Activated CD4-positive, alpha-beta T cell treated with anti-CD3 and anti-CD28 coated beads, Interleukin-2, amount 10 ng/mL, durations not matched to agents 7 days and 5 days (primary cell): Measurements from ENCODE around the gene TMEM184C. TPM values are rescaled to one million over a fixed set of nuclear protein-coding genes. Genes with fewer than 3 reads are reported as not detected.

Source experiments
- CTCF ChIA-PET: fragments of 350-600 bp; sonication (Branson Sonifier 250); formaldehyde crosslinking; loops from one replicate; lab custom pipeline; 2021; ENCODE audit warnings: antibody characterized with exemption; lab: Charles Lee
- POLR2A ChIA-PET: fragments of 350-600 bp; sonication (Branson Sonifier 250); formaldehyde crosslinking; loops from one replicate; lab custom pipeline; 2021; ENCODE audit warnings: antibody characterized with exemption; lab: Charles Lee
- DNase-seq: peaks from one replicate; pipeline ENCODE4 v3.0.0-alpha.2; 2020
- H3K27ac Mint-ChIP-seq: one replicate; pipeline ENCODE4 v1.8.0; 2021; ENCODE audit warnings: mild to moderate bottlenecking, moderate library complexity, mixed read lengths
- H3K27me3 Mint-ChIP-seq: one replicate; pipeline ENCODE4 v1.8.0; 2021; ENCODE audit warnings: mixed read lengths
- H3K36me3 Mint-ChIP-seq: one replicate; pipeline ENCODE4 v1.8.0; 2021; ENCODE audit warnings: low read depth, mixed read lengths
- H3K4me1 Mint-ChIP-seq: one replicate; pipeline ENCODE4 v1.8.0; 2021; ENCODE audit warnings: mixed read lengths
- H3K4me3 Mint-ChIP-seq: one replicate; pipeline ENCODE4 v1.8.0; 2021; ENCODE audit warnings: mild to moderate bottlenecking, moderate library complexity, mixed read lengths
- H3K9me3 Mint-ChIP-seq: one replicate; pipeline ENCODE4 v1.8.0; 2021; ENCODE audit warnings: mixed read lengths
- total RNA-seq, 2 experiments: library from RNA; stranded (reverse); gene quantifications; one replicate each; pipeline ENCODE4 v1.2.3, GENCODE V29; 2021

TMEM184C gene
- total RNA-seq, 2 experiments from 2014 or later: 17.4 to 19.2 TPM

DNA sequence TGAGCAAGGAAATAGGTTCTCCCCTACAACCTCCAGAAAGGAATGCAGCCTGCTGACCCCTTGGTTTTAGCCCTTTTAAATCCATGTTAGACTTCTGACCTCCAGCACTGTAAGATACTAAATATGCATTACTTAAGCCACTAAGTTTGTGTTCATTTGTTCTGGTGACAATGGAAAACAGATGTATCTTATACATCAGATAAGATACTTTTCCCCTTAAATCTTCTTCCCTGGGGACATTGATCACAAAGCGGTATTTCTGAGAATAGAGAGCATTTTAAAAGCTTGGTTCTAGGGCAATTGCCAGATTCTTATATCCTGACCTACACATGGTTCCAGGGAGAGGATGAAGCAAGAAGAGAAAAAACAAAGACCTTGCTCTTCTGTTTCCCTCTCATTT lies 6.5 kb upstream of the TMEM184C start:
- POLR2A ChIA-PET: no interaction called here
- Mint-ChIP-seq H3K9me3 (no peaks in the 10 kb centered on the region), H3K27ac (no peak overlapping the region), H3K4me1 (no peaks in the 10 kb centered on the region), H3K36me3 (peaks cover 2% of the 10 kb centered on the region), H3K4me3 (no peak overlapping the region), H3K27me3 (peaks cover 20% of the 10 kb centered on the region)
- CTCF ChIA-PET: no interaction called here
- DNase-seq: no peak

- Mint-ChIP-seq H3K4me1 (peaks cover 32% of the 10 kb centered on the region), H3K4me3 (peak overlapping the region; percentile 88), H3K27ac (peak overlapping the region; percentile 95), H3K36me3 (peaks cover 11% of the 10 kb centered on the region), H3K27me3 (peaks cover 14% of the 10 kb centered on the region), H3K9me3 (no peaks in the 10 kb centered on the region)
- CTCF ChIA-PET: interaction anchor here (0.8 to 3.3 kb wide), 6 partner anchors 8 to 250 kb away, joined by 3 to 17 read pairs (median 4); no protein-coding TSS in a partner anchor
- POLR2A ChIA-PET: no interaction called here
- no peak for DNase-seq
These were observed 386 bp upstream of the TMEM184C start for GRCh38 chr4:147616849-147617172.

- DNase-seq: no peak
- Mint-ChIP-seq H3K27me3 (peaks cover 14% of the 10 kb centered on the region), H3K36me3 (peaks cover 17% of the 10 kb centered on the region), H3K4me1 (peaks cover 35% of the 10 kb centered on the region), H3K27ac (peak overlapping the region; percentile 95), H3K4me3 (peak overlapping the region; percentile 88), H3K9me3 (no peaks in the 10 kb centered on the region)
- ChIA-PET POLR2A (interaction anchor here (0.6 to 1.1 kb wide), 2 partner anchors 1102 to 1316 kb away, joined by 3 to 4 read pairs; no protein-coding TSS in a partner anchor), CTCF (interaction anchor here (0.7 to 3.3 kb wide), 7 partner anchors 9 to 249 kb away, joined by 3 to 17 read pairs (median 4); no protein-coding TSS in a partner anchor)
These were observed 869 bp downstream of the TMEM184C start for GRCh38 chr4:147617841-147618691.

DNA sequence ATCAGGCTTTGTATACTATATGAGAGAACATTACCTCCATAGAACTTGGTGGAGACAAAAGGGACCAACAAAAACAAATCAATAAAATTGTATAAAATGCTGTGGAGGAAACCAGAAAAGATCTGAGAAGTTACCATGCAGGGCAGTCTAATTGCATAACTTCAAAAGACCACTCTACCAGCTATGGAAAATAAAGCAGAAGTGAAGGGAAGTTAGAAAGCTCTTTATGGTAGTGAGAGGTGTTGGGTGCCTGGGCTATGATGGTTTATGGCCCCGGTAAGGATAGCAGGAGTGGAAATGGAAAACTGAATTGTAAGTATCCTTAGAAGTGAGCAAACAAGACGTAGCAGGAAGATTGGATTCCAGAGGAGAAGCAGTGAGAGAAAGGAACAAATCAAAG lies 3.1 kb downstream of the TMEM184C start:
- H3K4me3 Mint-ChIP-seq: no peak overlapping the region
- no peak for DNase-seq
- H3K27me3 Mint-ChIP-seq: peaks cover 2% of the 10 kb centered on the region
- no peaks in the 10 kb centered on the region for H3K9me3 Mint-ChIP-seq
- H3K36me3 Mint-ChIP-seq: peaks cover 28% of the 10 kb centered on the region
- peaks cover 35% of the 10 kb centered on the region for H3K4me1 Mint-ChIP-seq
- H3K27ac Mint-ChIP-seq: no peak overlapping the region
- ChIA-PET POLR2A (no interaction called here), CTCF (interaction anchor here (1.2 kb wide), 1 partner anchor 247 kb away, joined by 3 read pairs; no protein-coding TSS in a partner anchor)

GRCh38 chr4:147625733-147626132 lies 8.5 kb downstream of the TMEM184C start:
- peaks cover 7% of the 10 kb centered on the region for H3K4me1 Mint-ChIP-seq
- peaks cover 50% of the 10 kb centered on the region for H3K36me3 Mint-ChIP-seq
- POLR2A ChIA-PET: no interaction called here
- no peaks in the 10 kb centered on the region for H3K27me3 Mint-ChIP-seq
- no peak for DNase-seq
- CTCF ChIA-PET: interaction anchor here (1.1 kb wide), 1 partner anchor 15 kb away, joined by 3 read pairs; no protein-coding TSS in a partner anchor
- no peaks in the 10 kb centered on the region for H3K9me3 Mint-ChIP-seq
- no peak overlapping the region for H3K27ac Mint-ChIP-seq
- H3K4me3 Mint-ChIP-seq: no peak overlapping the region

DNA sequence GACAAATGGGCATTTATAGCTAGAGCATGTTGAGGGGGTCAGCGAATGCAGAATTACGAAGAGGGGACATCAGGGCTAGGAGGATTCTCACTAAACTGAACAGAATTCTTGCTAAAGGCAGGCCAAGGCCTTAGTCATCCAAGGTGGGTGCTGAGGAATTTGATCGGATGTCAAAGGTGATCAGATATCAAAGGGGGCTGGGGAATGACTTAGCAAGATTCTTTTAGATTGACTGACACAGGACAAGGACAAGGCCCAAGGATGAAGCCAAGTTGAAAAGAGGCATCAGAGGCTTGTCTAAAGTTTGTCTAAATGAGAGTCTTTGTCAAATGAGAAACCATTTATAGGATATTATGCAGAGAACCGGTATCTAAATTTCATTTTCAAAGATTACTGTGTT lies 9.7 kb downstream of the TMEM184C start:
- DNase-seq: no peak
- Mint-ChIP-seq H3K27me3 (no peaks in the 10 kb centered on the region), H3K4me1 (peaks cover 3% of the 10 kb centered on the region), H3K27ac (no peak overlapping the region), H3K36me3 (peaks cover 54% of the 10 kb centered on the region), H3K4me3 (no peak overlapping the region), H3K9me3 (no peaks in the 10 kb centered on the region)
- CTCF ChIA-PET: interaction anchor here (1.0 to 1.1 kb wide), 2 partner anchors 9 to 14 kb away, joined by 3 read pairs; no protein-coding TSS in a partner anchor
- POLR2A ChIA-PET: no interaction called here

DNA sequence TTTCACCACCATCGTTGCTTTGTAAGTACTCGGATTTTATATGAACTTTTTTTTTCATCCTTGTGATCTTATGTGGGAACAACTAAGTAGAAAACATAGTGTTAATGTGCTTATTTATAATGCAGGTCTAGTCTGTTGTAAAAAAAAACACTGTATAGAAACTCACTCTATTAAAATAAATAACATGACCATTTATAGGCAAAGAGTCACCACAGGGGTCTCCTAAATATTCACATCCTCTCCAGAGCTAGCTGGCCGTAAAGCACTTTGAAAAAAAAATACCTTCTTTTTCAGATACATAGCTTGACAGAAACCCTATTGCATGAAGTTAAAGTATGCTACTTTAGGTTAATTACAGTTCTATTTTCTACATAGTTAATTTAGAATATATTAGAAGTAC lies 11.2 kb downstream of the TMEM184C start:
- Mint-ChIP-seq H3K4me1 (no peaks in the 10 kb centered on the region), H3K27ac (no peak overlapping the region), H3K4me3 (no peak overlapping the region), H3K27me3 (no peaks in the 10 kb centered on the region), H3K36me3 (peaks cover 55% of the 10 kb centered on the region), H3K9me3 (no peaks in the 10 kb centered on the region)
- ChIA-PET POLR2A (no interaction called here), CTCF (interaction anchor here (1.3 kb wide), 1 partner anchor 11 kb away, joined by 4 read pairs; the partner anchor contains the start of gene TMEM184C)
- DNase-seq: no peak

DNA sequence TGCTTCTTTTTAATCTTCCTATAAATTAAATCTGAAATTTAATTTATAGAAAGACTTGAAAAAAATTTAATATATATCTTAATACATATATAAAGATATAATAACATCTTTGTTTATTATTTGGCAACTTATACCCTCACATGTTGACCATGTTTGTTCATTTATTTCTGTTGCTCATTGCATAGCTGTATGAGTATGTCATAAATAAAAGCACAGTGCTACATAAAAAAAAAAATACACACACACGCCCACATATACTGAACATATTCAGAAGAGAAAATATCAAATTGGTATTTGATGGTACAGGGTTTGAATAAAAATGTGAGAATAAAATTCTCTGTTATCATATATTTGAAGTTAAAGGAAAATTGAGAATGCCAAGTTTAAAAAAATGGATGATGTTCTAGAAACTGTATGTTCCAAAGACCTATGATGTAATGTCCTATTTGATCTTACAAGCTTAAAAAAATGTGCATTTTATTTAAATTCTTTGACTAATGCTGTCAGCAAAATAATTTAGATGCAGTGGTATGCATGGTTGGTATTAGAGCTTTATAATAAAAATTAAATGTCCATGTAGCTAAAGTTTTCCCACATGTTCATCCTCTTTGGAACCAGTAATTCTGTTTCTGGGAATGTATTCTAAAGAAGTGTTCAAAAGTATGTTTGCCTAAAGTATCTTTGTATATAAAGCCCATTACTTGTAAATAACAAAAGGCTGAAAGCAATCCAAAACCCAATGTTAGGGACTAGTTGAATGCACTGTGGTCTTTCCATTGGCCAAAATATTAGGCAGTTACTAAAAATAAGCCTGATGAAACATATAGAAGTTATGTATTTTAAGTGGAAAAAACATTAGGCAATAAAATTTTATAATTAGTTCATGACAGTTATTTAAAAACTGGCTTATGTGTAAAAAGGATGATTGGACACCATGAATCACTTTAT lies 12.9 kb downstream of the TMEM184C start:
- POLR2A ChIA-PET: no interaction called here
- no peak for DNase-seq
- Mint-ChIP-seq H3K27ac (peak overlapping the region; percentile 54), H3K9me3 (no peaks in the 10 kb centered on the region), H3K36me3 (peaks cover 58% of the 10 kb centered on the region), H3K27me3 (no peaks in the 10 kb centered on the region), H3K4me1 (no peaks in the 10 kb centered on the region), H3K4me3 (no peak overlapping the region)
- CTCF ChIA-PET: interaction anchor here (1.2 to 1.7 kb wide), 2 partner anchors 11 to 13 kb away, joined by 4 to 7 read pairs; partner anchors contain the start of gene TMEM184C

- CTCF ChIA-PET: interaction anchor here (0.7 kb wide), 1 partner anchor 13 kb away, joined by 3 read pairs; no protein-coding TSS in a partner anchor
- POLR2A ChIA-PET: no interaction called here
- Mint-ChIP-seq H3K27me3 (no peaks in the 10 kb centered on the region), H3K4me3 (no peak overlapping the region), H3K36me3 (peaks cover 61% of the 10 kb centered on the region), H3K27ac (no peak overlapping the region), H3K4me1 (no peaks in the 10 kb centered on the region), H3K9me3 (no peaks in the 10 kb centered on the region)
- DNase-seq: no peak
These were observed 15.9 kb downstream of the TMEM184C start for GRCh38 chr4:147633113-147633512.

DNA sequence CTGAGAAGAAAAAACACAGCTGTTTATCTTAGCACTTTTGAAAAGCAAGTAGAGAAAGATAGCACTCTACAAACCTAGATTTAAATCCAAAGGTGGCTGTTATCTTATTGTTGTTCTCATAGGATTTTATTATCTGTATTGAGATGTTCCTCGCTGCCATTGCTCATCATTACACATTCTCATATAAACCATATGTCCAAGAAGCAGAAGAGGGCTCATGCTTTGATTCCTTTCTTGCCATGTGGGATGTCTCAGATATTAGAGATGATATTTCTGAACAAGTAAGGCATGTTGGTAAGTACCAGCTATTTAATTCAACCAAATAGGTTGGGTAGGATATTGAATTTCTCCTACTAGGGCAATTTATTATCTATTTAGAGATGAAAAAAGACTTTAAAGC lies 16.4 kb downstream of the TMEM184C start:
- Mint-ChIP-seq H3K27me3 (no peaks in the 10 kb centered on the region), H3K27ac (no peak overlapping the region), H3K4me3 (no peak overlapping the region), H3K4me1 (peaks cover 2% of the 10 kb centered on the region), H3K36me3 (peaks cover 60% of the 10 kb centered on the region), H3K9me3 (no peaks in the 10 kb centered on the region)
- CTCF ChIA-PET: interaction anchor here (0.7 kb wide), 1 partner anchor 12 kb away, joined by 3 read pairs; no protein-coding TSS in a partner anchor
- no peak for DNase-seq
- POLR2A ChIA-PET: no interaction called here

- H3K27me3 Mint-ChIP-seq: no peaks in the 10 kb centered on the region
- H3K4me1 Mint-ChIP-seq: peaks cover 15% of the 10 kb centered on the region
- ChIA-PET POLR2A (no interaction called here), CTCF (no interaction called here)
- H3K4me3 Mint-ChIP-seq: no peak overlapping the region
- H3K36me3 Mint-ChIP-seq: peaks cover 63% of the 10 kb centered on the region
- no peak overlapping the region for H3K27ac Mint-ChIP-seq
- no peak for DNase-seq
- H3K9me3 Mint-ChIP-seq: no peaks in the 10 kb centered on the region
These were observed 18.2 kb downstream of the TMEM184C start for GRCh38 chr4:147635348-147635747.

GRCh38 chr4:147638365-147638764 lies 21.2 kb downstream of the TMEM184C start:
- Mint-ChIP-seq H3K9me3 (no peaks in the 10 kb centered on the region), H3K36me3 (peaks cover 77% of the 10 kb centered on the region), H3K4me1 (peaks cover 17% of the 10 kb centered on the region), H3K4me3 (no peak overlapping the region), H3K27ac (no peak overlapping the region), H3K27me3 (no peaks in the 10 kb centered on the region)
- POLR2A ChIA-PET: no interaction called here
- CTCF ChIA-PET: no interaction called here
- no peak for DNase-seq
